AG09319 (cell line): ENCODE results near the gene MOB3B.

Experiments used
- DNase-seq: peaks from one replicate; pipeline ENCODE4 v3.0.0-alpha.2; 2010; ENCODE audit warnings: low read depth; ENCODE audit errors: extremely low read depth
- TF ChIP-seq, protein P1 (sequence below): IDR thresholded peaks from 2 replicates; pipeline ENCODE4 v1.5.1; 2011; ENCODE audit warnings: low read depth, mild to moderate bottlenecking, inconsistent platforms, low read length, moderate library complexity

Gene MOB3B

DNA sequence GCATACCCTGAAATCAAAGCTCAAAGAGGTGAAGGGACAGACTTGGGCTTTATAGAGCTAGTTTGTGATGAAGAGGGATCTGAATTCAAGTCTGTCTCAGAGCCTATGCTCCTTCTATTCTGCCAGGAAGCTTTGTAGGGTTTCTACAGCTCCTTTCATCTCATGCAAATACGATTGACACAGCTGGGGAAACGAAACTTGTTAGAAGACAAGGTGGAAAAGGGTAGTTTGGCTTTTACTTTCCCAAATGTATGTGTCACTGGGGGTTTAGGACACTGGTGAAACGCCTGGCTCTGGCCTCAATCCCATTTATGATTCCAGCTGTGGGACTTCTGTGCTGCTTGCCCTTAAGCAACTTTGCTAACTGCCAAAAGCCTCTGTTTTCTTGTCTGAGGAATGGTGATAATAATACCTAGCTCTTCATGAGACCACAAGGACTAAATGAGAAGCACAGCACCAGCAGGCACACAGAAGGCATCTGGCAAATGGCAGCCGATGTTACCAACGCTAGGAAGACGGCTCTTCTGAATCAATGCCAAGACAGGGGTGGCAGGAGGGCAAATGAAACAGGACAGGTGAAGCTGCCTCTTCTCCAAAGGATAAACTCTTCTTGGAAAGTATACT, 162.3 kb downstream of the MOB3B start:
- TF ChIP-seq, protein P1, sequence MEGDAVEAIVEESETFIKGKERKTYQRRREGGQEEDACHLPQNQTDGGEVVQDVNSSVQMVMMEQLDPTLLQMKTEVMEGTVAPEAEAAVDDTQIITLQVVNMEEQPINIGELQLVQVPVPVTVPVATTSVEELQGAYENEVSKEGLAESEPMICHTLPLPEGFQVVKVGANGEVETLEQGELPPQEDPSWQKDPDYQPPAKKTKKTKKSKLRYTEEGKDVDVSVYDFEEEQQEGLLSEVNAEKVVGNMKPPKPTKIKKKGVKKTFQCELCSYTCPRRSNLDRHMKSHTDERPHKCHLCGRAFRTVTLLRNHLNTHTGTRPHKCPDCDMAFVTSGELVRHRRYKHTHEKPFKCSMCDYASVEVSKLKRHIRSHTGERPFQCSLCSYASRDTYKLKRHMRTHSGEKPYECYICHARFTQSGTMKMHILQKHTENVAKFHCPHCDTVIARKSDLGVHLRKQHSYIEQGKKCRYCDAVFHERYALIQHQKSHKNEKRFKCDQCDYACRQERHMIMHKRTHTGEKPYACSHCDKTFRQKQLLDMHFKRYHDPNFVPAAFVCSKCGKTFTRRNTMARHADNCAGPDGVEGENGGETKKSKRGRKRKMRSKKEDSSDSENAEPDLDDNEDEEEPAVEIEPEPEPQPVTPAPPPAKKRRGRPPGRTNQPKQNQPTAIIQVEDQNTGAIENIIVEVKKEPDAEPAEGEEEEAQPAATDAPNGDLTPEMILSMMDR = no peak
- DNase-seq = no peak

DNA sequence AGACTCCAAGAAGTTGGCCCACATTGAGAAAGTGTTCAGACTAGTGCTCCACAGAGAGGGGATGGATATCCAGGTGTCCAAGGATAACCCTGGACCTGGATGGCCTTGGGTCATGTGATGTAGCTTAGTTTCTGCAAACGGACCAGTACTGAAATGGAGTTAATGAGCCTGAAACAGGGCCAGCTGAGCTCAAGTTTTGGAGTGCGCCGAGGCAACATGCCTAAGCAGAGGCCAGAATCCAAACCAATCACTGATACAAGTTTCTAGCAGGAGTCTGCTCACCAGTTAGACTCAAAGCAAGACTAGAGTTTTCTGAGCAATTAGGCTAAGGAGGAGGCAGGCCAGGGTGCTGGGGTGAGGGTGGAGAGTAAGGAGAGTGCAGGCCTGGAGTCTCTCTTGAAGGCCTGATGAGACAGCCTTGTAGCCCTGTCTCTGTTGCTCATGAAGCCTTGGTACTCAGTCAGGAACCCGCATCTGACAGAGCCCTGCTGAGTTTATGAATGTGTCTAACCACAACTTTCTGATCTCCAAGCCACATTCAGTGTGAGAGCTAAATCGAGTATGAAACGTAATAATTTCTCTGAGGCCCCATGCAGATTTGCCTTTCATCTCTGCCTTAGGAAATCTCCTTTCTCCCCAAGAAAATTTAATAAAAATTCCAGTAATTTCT, 163.8 kb downstream of the MOB3B start:
- DNase-seq = no peak
- TF ChIP-seq, protein P1 = no peak

DNA sequence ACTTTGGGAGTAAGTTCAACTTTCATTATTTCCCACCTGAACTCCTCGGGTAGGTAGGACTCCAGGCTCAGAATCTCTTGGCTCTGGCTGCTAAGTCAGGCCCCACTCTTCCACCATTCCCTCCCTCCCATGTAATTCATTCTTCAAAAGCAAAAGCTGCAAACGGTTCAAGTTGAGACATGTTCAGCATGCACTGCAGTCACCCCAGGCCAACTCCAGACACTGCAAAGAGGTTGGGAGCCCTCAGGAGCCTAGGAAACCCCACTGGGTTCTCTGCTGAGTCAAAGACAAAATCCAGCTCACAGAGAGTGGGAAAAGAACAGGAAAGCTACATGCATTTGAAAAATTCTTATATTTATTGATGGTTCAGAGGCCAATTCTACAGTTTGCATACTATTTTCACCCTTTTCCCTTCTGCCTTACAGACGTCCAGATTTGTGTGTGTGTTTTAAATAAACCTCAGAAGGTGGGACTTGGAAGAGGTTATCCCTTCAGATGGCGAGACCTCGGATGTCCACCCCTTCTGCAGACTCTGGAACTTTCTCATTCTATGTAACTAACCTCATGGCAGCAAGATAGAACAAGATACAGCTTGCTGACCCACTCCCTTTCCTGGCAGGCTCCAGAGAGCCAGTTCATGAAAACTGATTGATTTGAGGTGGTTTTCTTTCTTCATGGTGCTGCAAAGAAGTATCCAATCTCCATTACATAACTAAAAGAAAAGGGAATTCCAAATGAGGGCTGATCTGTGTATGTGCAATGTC, 167.0 kb downstream of the MOB3B start:
- TF ChIP-seq, protein P1 = no peak
- no peak for DNase-seq

DNA sequence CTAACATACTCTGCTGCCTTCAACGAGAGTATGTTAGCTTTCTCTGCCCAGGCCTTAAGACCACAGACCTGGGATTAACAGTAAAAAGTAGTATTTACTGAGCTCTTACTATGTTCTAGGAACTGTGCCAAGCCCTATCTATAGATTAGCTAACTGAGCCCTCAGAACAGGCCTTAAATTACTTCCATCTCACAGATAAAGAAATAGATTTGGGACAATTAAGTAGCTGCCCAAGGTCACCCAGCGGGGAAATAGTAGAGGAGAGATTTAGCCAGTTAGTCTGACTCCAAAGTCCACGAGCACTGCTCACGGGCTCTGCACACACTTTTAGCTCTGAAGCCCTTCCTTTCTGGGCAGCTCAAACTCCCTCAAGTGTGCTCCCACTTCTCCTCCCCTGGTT, 168.1 kb downstream of the MOB3B start:
- TF ChIP-seq, protein P1 = no peak

DNA sequence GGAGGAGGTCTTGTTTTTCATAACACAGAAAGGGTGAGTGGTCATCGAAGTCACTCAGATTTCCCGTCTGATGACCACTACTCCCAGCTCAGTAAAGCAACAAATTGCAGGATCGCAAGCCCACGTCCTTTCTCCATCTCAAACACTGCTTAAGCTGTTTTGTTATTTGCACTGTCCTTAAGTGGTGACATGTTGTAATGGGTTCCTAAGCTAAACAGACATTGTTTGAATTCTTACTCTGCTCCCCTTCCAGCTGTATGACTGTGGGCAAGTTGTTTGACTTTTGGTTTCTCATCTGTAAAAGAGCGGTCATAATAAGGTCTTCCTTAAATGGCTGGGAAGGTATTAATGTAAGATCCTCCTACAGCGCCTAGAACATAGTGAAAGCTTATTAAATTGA, 169.9 kb downstream of the MOB3B start:
- TF ChIP-seq, protein P1 = no peak
- DNase-seq = no peak

More for the DNA sequence above, 168.1 kb downstream of the MOB3B start:
- DNase-seq = no peak

DNA sequence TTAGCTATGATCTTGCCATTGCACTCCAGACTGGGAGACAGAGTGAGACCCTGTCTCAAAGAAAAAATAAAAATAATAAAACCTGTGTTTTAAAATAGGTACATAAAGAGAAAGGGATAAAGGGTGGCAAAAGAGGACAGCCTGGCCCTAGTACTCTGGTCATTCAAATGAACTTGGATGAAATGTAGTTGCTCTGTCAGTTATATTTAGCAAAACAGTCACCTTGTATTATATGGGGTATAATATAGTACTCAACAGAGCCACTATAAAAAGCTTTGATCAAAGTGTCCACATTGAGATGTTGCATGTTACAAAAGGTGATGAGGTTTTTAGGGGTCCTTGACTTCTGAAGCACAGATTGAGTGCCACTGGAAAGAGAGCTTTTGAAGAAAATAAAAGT, 171.6 kb downstream of the MOB3B start:
- TF ChIP-seq, protein P1 = no peak
- no peak for DNase-seq

DNA sequence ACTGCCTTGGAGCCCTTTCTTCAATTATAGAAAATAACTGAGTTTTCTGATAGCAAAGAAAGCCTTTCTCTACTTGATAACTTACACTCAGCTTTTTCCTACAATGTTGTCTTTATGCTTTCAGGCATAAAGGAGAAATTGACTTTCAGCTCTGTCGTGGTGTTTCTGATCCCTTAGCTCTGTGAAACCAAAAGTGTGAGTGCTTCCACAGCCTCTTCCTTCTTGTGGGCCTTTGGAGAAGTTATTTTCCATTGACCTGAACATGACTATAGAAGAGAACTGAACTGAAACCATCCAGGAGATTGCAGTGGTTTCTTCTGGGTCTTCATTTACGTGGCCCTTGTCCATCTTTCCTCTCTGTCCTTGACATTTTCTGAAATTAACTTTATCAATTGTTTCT, 173.2 kb downstream of the MOB3B start:
- TF ChIP-seq, protein P1 = no peak
- DNase-seq = no peak
